ENCODE data around the gene REG1B.

GRCh38 chr2:79120194-79120713 lies 32.5 kb upstream of the REG1B start, which contains the start of gene REG1A:
- TF ChIP-seq, protein P1, sequence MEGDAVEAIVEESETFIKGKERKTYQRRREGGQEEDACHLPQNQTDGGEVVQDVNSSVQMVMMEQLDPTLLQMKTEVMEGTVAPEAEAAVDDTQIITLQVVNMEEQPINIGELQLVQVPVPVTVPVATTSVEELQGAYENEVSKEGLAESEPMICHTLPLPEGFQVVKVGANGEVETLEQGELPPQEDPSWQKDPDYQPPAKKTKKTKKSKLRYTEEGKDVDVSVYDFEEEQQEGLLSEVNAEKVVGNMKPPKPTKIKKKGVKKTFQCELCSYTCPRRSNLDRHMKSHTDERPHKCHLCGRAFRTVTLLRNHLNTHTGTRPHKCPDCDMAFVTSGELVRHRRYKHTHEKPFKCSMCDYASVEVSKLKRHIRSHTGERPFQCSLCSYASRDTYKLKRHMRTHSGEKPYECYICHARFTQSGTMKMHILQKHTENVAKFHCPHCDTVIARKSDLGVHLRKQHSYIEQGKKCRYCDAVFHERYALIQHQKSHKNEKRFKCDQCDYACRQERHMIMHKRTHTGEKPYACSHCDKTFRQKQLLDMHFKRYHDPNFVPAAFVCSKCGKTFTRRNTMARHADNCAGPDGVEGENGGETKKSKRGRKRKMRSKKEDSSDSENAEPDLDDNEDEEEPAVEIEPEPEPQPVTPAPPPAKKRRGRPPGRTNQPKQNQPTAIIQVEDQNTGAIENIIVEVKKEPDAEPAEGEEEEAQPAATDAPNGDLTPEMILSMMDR (IDR thresholded peaks at IDR 0.05 in 4 of 5, conservative IDR thresholded peaks at IDR 0.05 in 1 of 5), result no peak
- no peak for TF ChIP-seq POLR2A (IDR thresholded peaks at IDR 0.05)
